H1 (cell line): Measurements from ENCODE around the gene PCP4L1. TPM values are rescaled to one million over a fixed set of nuclear protein-coding genes. Genes with fewer than 3 reads are reported as not detected.

Source experiments
- CTCF ChIA-PET: fragments of 300-600 bp; sonication (Branson Sonifier 250); formaldehyde crosslinking; loops from one replicate; lab custom pipeline; 2021; ENCODE audit not compliant: partially characterized antibody; lab: Charles Lee
- POLR2A ChIA-PET: fragments of 300-600 bp; sonication (Branson Sonifier 250); formaldehyde crosslinking; loops from one replicate; lab custom pipeline; 2021; ENCODE audit warnings: inconsistent platforms; ENCODE audit not compliant: partially characterized antibody; lab: Charles Lee
- DNase-seq, 2 experiments: peaks; one replicate each; pipeline versions ENCODE4 v3.0.0 to v3.0.0-alpha.2; 2010 to 2022; ENCODE audit warnings: low spot score in 2 of 2, low read depth in 1 of 2, mixed read lengths in 1 of 2
- FAIRE-seq: peaks from 2 replicates; lab custom pipeline; 2011; peaks lifted over from hg19 to GRCh38; lab: Jason Lieb, UNC
- H2AFZ ChIP-seq: 2 replicates; pipeline ENCODE4 v1.8.1; 2012; ENCODE audit warnings: low read length, inconsistent platforms
- H2AK5ac ChIP-seq: 2 replicates; pipeline ENCODE4 v1.6.1; 2013; ENCODE audit warnings: low read depth, low read length
- H2BK120ac ChIP-seq: replicated peaks from 2 replicates; pipeline ENCODE3; 2013; ENCODE audit warnings: low read depth, low read length, inconsistent platforms
- H2BK12ac ChIP-seq: 2 replicates; pipeline ENCODE4 v1.6.1; 2013; ENCODE audit warnings: low read depth, low read length
- H2BK15ac ChIP-seq: 2 replicates; pipeline ENCODE4 v1.6.1; 2013; ENCODE audit warnings: low read length
- H2BK20ac ChIP-seq: 2 replicates; pipeline ENCODE4 v1.6.1; 2013; ENCODE audit warnings: low read length
- H2BK5ac ChIP-seq: 2 replicates; pipeline ENCODE4 v1.6.1; 2013; ENCODE audit warnings: low read depth, low read length
- H3K14ac ChIP-seq: 2 replicates; pipeline ENCODE4 v1.6.1; 2013; ENCODE audit warnings: inconsistent platforms; ENCODE audit not compliant: insufficient read length
- H3K18ac ChIP-seq: 2 replicates; pipeline ENCODE4 v1.6.1; 2013; ENCODE audit warnings: low read length; ENCODE audit errors: extremely low read depth
- H3K23ac ChIP-seq: 2 replicates; pipeline ENCODE4 v1.6.1; 2013; ENCODE audit warnings: inconsistent platforms; ENCODE audit not compliant: insufficient read length
- H3K23me2 ChIP-seq: 2 replicates; pipeline ENCODE4 v1.6.1; 2013; ENCODE audit warnings: low read depth, low read length
- H3K27ac ChIP-seq: 2 replicates; pipeline ENCODE4 v1.6.1; 2011; ENCODE audit warnings: low read depth, low read length, inconsistent platforms
- H3K27me3 ChIP-seq, 4 experiments: replicated peaks in 1 of 4; 1 replicate in 1 of 4; 2 replicates in 3 of 4; pipeline versions ENCODE4 v1.6.1 to v1.8.1; 2011 to 2013; ENCODE audit warnings: low read length in 3 of 4, mild to moderate bottlenecking in 3 of 4, inconsistent platforms in 2 of 4, mixed read lengths in 2 of 4, moderate library complexity in 1 of 4; ENCODE audit not compliant: control insufficient read depth in 3 of 4, insufficient read depth in 3 of 4; ENCODE audit errors: extremely low read depth in 1 of 4
- H3K36me3 ChIP-seq, 4 experiments: 2 replicates each; pipeline versions ENCODE4 v1.6.1 to v1.8.1; 2011 to 2013; ENCODE audit warnings: mild to moderate bottlenecking in 4 of 4, low read length in 3 of 4, moderate library complexity in 2 of 4, control low read depth in 1 of 4, inconsistent platforms in 1 of 4; ENCODE audit not compliant: insufficient read depth in 4 of 4, control insufficient read depth in 2 of 4
- H3K4ac ChIP-seq: replicated peaks from 2 replicates; pipeline ENCODE3; 2013; ENCODE audit warnings: low read length, low read depth, mixed read lengths, inconsistent platforms; ENCODE audit not compliant: insufficient read length
- H3K4me1 ChIP-seq, 4 experiments: replicated peaks in 1 of 4; 1 replicate in 1 of 4; 2 replicates in 3 of 4; pipeline versions ENCODE4 v1.6.1 to v1.8.1; 2011 to 2013; ENCODE audit warnings: low read length in 3 of 4, inconsistent platforms in 2 of 4, mixed read lengths in 1 of 4; ENCODE audit not compliant: insufficient read depth in 4 of 4, control insufficient read depth in 3 of 4
- H3K4me2 ChIP-seq, 2 experiments: 2 replicates each; pipeline versions ENCODE4 v1.6.1 to v1.8.1; 2011 to 2013; ENCODE audit warnings: low read depth in 2 of 2, low read length in 2 of 2, control low read depth in 1 of 2, inconsistent platforms in 1 of 2, mild to moderate bottlenecking in 1 of 2; ENCODE audit not compliant: insufficient read depth in 1 of 2
- H3K4me3 ChIP-seq, 4 experiments: fragments of 200-600, 300-600 bp in 1 of 4; sonication (generic), shearing (Covaris generic), sonication (Bioruptor Twin) in 1 of 4; 2 replicates each; pipeline versions ENCODE4 v1.5.1 to v1.8.1; 2011 to 2016; ENCODE audit warnings: low read length in 4 of 4, low read depth in 3 of 4, control low read depth in 2 of 4, inconsistent platforms in 2 of 4, mild to moderate bottlenecking in 2 of 4, mixed read lengths in 1 of 4, moderate library complexity in 1 of 4; ENCODE audit not compliant: insufficient read depth in 2 of 4; ENCODE audit errors: extremely low read depth in 1 of 4
- H3K56ac ChIP-seq: replicated peaks from 2 replicates; pipeline ENCODE3; 2013; ENCODE audit warnings: low read depth, mild to moderate bottlenecking, mixed read lengths, low read length, inconsistent platforms; ENCODE audit not compliant: insufficient read length
- H3K79me1 ChIP-seq: 2 replicates; pipeline ENCODE4 v1.6.1; 2013; ENCODE audit warnings: low read depth, low read length, control low read depth
- H3K79me2 ChIP-seq, 2 experiments: 2 replicates each; pipeline versions ENCODE4 v1.6.1 to v1.8.1; 2012 to 2013; ENCODE audit warnings: low read length in 2 of 2, mild to moderate bottlenecking in 2 of 2, inconsistent platforms in 1 of 2; ENCODE audit not compliant: insufficient read depth in 2 of 2, control insufficient read depth in 1 of 2
- H3K9ac ChIP-seq, 4 experiments: replicated peaks in 1 of 4; 1 replicate in 1 of 4; 2 replicates in 3 of 4; pipeline versions ENCODE4 v1.6.1 to v1.8.1; 2011 to 2013; ENCODE audit warnings: low read depth in 3 of 4, low read length in 3 of 4, control low read depth in 2 of 4, mild to moderate bottlenecking in 2 of 4, moderate library complexity in 2 of 4, inconsistent platforms in 1 of 4; ENCODE audit errors: extremely low read depth in 1 of 4
- H3K9me3 ChIP-seq, 2 experiments: 2 replicates each; pipeline versions ENCODE4 v1.6.1 to v1.8.1; 2012 to 2013; ENCODE audit warnings: mild to moderate bottlenecking in 2 of 2, moderate library complexity in 2 of 2, control low read depth in 1 of 2, inconsistent platforms in 1 of 2, low read depth in 1 of 2, low read length in 1 of 2, mixed read lengths in 1 of 2; ENCODE audit not compliant: insufficient read depth in 2 of 2
- H4K20me1 ChIP-seq, 2 experiments: replicated peaks in 1 of 2; 2 replicates each; pipeline versions ENCODE3 to v1.8.1; 2011 to 2013; ENCODE audit warnings: inconsistent platforms in 2 of 2, low read length in 2 of 2, mild to moderate bottlenecking in 1 of 2; ENCODE audit not compliant: insufficient read depth in 2 of 2, control insufficient read depth in 1 of 2
- H4K5ac ChIP-seq: 2 replicates; pipeline ENCODE4 v1.6.1; 2013; ENCODE audit warnings: low read length, low read depth, mixed read lengths, inconsistent platforms; ENCODE audit not compliant: insufficient read length
- H4K8ac ChIP-seq: 2 replicates; pipeline ENCODE4 v1.8.0; 2013; ENCODE audit warnings: mild to moderate bottlenecking, moderate library complexity, low read length, inconsistent platforms; ENCODE audit not compliant: insufficient read depth; ENCODE audit errors: extremely low read depth
- H4K91ac ChIP-seq: replicated peaks from 2 replicates; pipeline ENCODE3; 2013; ENCODE audit warnings: low read length, mixed read lengths, inconsistent platforms; ENCODE audit not compliant: insufficient read length
- ASH2L ChIP-seq: fragments of 200-600, 300-600 bp; sonication (generic); IDR thresholded peaks from one replicate; pipeline ENCODE4 v1.7.1; 2017; ENCODE audit warnings: low read length
- CBX5 ChIP-seq: fragments of 300-800, 300-1000 bp; sonication (generic); IDR thresholded peaks from 2 replicates; pipeline ENCODE4 v1.7.1; 2016; ENCODE audit warnings: antibody characterized with exemption, low read length, low read depth
- CREB1 ChIP-seq: IDR thresholded peaks from 2 replicates; pipeline ENCODE4 v1.6.1; 2012; ENCODE audit warnings: inconsistent platforms
- SUZ12 ChIP-seq: fragments of 200-600 bp; sonication (generic); IDR thresholded peaks from 2 replicates; pipeline ENCODE4 v1.6.1; 2012; ENCODE audit warnings: mild to moderate bottlenecking, inconsistent platforms, low read length, moderate library complexity, mixed read lengths
- TCF12 ChIP-seq: IDR thresholded peaks from 2 replicates; pipeline ENCODE4 v1.6.1; 2011; ENCODE audit warnings: low read depth, mild to moderate bottlenecking, low read length
- WGBS, 2 experiments: shearing (Covaris generic) in 1 of 2; methylation state at CpG; one replicate each; pipeline versions ENCODE4 v1.1.6 to v1.1.7; 2013 to 2015; ENCODE audit warnings: low lambda C conversion rate in 2 of 2, mixed read lengths in 2 of 2, inconsistent platforms in 1 of 2, low coverage in 1 of 2, missing lambda C conversion rate in 1 of 2; ENCODE audit not compliant: insufficient replicate concordance in 2 of 2, insufficient coverage in 1 of 2, insufficient read length in 1 of 2; ENCODE audit errors: extremely low coverage in 1 of 2, missing lambda C conversion rate in 1 of 2; 5-methylcytosine and 5-hydroxymethylcytosine counted together
- polyA plus RNA-seq, 7 experiments: library from polyadenylated mRNA; depleted of rRNA in 3 of 7; stranded (reverse) in 5 of 7; unstranded in 2 of 7; fragments of >200 nt in 5 of 7; fragments of 200-250 nt in 2 of 7; gene quantifications; 1 replicate in 5 of 7; 2 replicates in 1 of 7; 4 replicates in 1 of 7; pipeline versions ENCODE4 v1.2.1 to v1.2.3, GENCODE V29; 2011 to 2013; ENCODE audit warnings: missing spikeins in 2 of 7, mixed read lengths in 2 of 7
- total RNA-seq: library from RNA; stranded (reverse); fragmentation: NEBNext Ultra II Directional; extraction: Animal tissue kit (Norgen Biotek cat#: 25700); gene quantifications from 2 replicates; pipeline ENCODE4 v1.2.1, GENCODE V29; 2021

Gene PCP4L1
- total and polyA plus RNA-seq, 2 of the 8 experiments (the other 6 are each of a cell fraction or from before 2014, with no cell fraction given), result 0.41 to 1.0 TPM

DNA sequence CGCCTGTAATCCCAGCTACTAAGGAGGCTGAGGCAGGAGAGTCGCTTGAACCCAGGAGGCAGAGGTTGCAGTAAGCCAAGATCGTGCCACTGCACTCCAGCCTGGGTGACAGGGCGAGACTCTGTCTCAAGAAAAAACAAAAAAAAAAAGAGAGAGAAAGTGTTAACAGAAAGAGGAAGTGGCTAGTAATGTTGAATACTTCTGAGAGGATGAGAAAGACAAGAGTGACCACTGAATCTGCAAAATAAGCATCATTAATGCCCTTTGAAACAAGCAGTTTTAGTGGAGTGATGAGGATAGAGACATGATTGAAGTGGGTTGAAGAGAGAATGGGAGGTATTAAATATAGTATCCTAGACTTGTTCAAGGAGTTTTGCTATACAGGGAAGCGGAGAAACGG is 39.6 kb downstream of the PCP4L1 start:
- no peak overlapping the region for H2AFZ ChIP-seq
- H4K8ac ChIP-seq, result no peak overlapping the region; the same call in 1 of the 2 replicates
- no peak overlapping the region for H3K23ac ChIP-seq
- no peak overlapping the region for H2BK15ac ChIP-seq
- no peak overlapping the region for H2BK12ac ChIP-seq
- no peak overlapping the region for H3K27ac ChIP-seq
- no peak overlapping the region for H3K56ac ChIP-seq
- H3K4me1 ChIP-seq, result peaks cover 0 to 3% (median under 1%) of the 10 kb centered on the region in 4 experiments; a peak in 3 of 7 replicates
- no peaks in the 10 kb centered on the region for H3K23me2 ChIP-seq
- H3K18ac ChIP-seq, result no peak overlapping the region
- no peak overlapping the region for H2BK5ac ChIP-seq
- no peak overlapping the region for H4K5ac ChIP-seq
- no peaks in the 10 kb centered on the region for H4K20me1 ChIP-seq
- TF ChIP-seq ASH2L, result no peak
- no peak for TF ChIP-seq TCF12
- TF ChIP-seq CBX5, result no peak
- no peak for TF ChIP-seq CREB1
- no peak for TF ChIP-seq SUZ12
- no peaks in the 10 kb centered on the region for H3K27me3 ChIP-seq
- no peak overlapping the region for H4K91ac ChIP-seq
- no peaks in the 10 kb centered on the region for H3K79me1 ChIP-seq
- no peaks in the 10 kb centered on the region for H3K9me3 ChIP-seq
- ChIA-PET POLR2A (no interaction called here), CTCF (interaction anchor here (0.7 to 12.1 kb wide), 3 partner anchors 74 to 98 kb away, joined by 3 to 201 read pairs (median 3); partner anchors contain the start of genes APOA2, FCER1G and TOMM40L)
- H3K36me3 ChIP-seq, result no peaks in the 10 kb centered on the region
- H2BK20ac ChIP-seq, result no peak overlapping the region
- H3K4me2 ChIP-seq, result no peak overlapping the region
- H3K4me3 ChIP-seq, result no peak overlapping the region
- H2AK5ac ChIP-seq, result no peak overlapping the region
- FAIRE-seq (no peak), DNase-seq (no peak)
- no peak overlapping the region for H3K9ac ChIP-seq
- no peaks in the 10 kb centered on the region for H3K79me2 ChIP-seq
- no peak overlapping the region for H3K14ac ChIP-seq
- H3K4ac ChIP-seq, result no peak overlapping the region
- 85% methylated on average over 4 of the region's 6 CpGs; no CpG with 5 or more reads in 1 of the 2 experiments for WGBS, 2 experiments
- no peak overlapping the region for H2BK120ac ChIP-seq
